PFSK-1 (cell line): ENCODE results near the gene EIF2B4.

Experiments
- POLR2AphosphoS5 ChIP-seq: IDR thresholded peaks from 2 replicates; pipeline ENCODE4 v1.6.1; 2012; ENCODE audit warnings: low read depth, mild to moderate bottlenecking, control low read depth, low read length, moderate library complexity
- SIN3A ChIP-seq: IDR thresholded peaks from 2 replicates; pipeline ENCODE4 v1.6.1; 2012; ENCODE audit warnings: mild to moderate bottlenecking, low read length, moderate library complexity, borderline replicate concordance; ENCODE audit not compliant: insufficient read depth
- TAF1 ChIP-seq: IDR thresholded peaks from 2 replicates; pipeline ENCODE4 v1.6.1; 2012; ENCODE audit warnings: low read length, control low read depth, borderline replicate concordance; ENCODE audit not compliant: insufficient read depth
- TF ChIP-seq, protein P1 (sequence below), 2 experiments: IDR thresholded peaks; 2 replicates each; pipeline versions ENCODE4 v1.6.1 to v1.8.0; 2011 to 2012; ENCODE audit warnings: low read depth in 2 of 2, low read length in 2 of 2, control low read depth in 1 of 2, inconsistent platforms in 1 of 2, mild to moderate bottlenecking in 1 of 2, moderate library complexity in 1 of 2; ENCODE audit not compliant: insufficient read depth in 1 of 2

DNA sequence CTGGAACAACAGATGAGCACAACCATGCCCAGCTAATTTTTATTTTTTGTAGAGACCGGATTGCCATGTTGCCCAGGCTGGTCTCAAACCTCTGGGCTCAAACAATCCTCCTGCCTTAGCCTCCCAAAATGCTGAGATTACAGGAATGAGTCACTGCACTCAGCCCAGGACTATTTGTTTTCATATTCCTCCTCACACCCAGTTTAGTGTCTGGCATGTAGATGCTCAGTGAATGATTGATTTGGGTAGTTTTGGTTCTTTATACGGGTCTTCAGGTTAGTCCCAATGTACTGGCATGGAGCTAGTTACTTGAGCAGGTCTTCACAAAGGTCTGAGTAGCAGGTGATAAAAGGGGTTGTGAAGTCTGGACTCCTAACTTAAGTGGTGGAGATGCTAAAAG, 6.2 kb downstream of the EIF2B4 start:
- peak; percentile 27; the same call in 1 of the 2 replicates for TF ChIP-seq POLR2AphosphoS5
- TF ChIP-seq, protein P1, sequence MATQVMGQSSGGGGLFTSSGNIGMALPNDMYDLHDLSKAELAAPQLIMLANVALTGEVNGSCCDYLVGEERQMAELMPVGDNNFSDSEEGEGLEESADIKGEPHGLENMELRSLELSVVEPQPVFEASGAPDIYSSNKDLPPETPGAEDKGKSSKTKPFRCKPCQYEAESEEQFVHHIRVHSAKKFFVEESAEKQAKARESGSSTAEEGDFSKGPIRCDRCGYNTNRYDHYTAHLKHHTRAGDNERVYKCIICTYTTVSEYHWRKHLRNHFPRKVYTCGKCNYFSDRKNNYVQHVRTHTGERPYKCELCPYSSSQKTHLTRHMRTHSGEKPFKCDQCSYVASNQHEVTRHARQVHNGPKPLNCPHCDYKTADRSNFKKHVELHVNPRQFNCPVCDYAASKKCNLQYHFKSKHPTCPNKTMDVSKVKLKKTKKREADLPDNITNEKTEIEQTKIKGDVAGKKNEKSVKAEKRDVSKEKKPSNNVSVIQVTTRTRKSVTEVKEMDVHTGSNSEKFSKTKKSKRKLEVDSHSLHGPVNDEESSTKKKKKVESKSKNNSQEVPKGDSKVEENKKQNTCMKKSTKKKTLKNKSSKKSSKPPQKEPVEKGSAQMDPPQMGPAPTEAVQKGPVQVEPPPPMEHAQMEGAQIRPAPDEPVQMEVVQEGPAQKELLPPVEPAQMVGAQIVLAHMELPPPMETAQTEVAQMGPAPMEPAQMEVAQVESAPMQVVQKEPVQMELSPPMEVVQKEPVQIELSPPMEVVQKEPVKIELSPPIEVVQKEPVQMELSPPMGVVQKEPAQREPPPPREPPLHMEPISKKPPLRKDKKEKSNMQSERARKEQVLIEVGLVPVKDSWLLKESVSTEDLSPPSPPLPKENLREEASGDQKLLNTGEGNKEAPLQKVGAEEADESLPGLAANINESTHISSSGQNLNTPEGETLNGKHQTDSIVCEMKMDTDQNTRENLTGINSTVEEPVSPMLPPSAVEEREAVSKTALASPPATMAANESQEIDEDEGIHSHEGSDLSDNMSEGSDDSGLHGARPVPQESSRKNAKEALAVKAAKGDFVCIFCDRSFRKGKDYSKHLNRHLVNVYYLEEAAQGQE (IDR thresholded peaks at IDR 0.05; ENCODE audit: insufficient read depth in 1 of 2, low read depth in 2 of 2, low read length in 2 of 2): no peak
- no peak for TF ChIP-seq SIN3A
- no peak for TF ChIP-seq TAF1
